ENCODE results near the gene CXCL13. TPM values are rescaled to one million over a fixed set of nuclear protein-coding genes. Genes with fewer than 3 reads are reported as not detected.
"Not testable (repeated sequence)": the region's sequence is repeated elsewhere in the genome, so short reads cannot be mapped to it uniquely, and the experiment has no call there.

Gene CXCL13
- total RNA-seq, 6 donors from 2014 or later, result 0.52 to 4.7 (median 0.76) TPM; not detected in 1

- 84 to 88% methylated on average over 7 of the region's 7 CpGs for WGBS, 2 donors
- no peak for ATAC-seq (ENCODE audit: low FRiP score in 2 of 2)
- TF ChIP-seq EP300 (IDR thresholded peaks at IDR 0.05) (no peak), CTCF (IDR thresholded peaks at IDR 0.05) (no peak), POLR2A (IDR thresholded peaks at IDR 0.05) (no peak), POLR2AphosphoS5 (IDR thresholded peaks at IDR 0.05) (no peak)
- Histone ChIP-seq H3K27me3 (no peaks in the 10 kb centered on the region), H3K27ac (no peak overlapping the region), H3K36me3 (no peaks in the 10 kb centered on the region), H3K4me3 (no peak overlapping the region), H3K4me1 (no peaks in the 10 kb centered on the region), H3K9me3 (no peaks in the 10 kb centered on the region)
- no peak for DNase-seq
Observed at GRCh38 chr4:77635246-77635645, 29.6 kb downstream of the CXCL13 start.

GRCh38 chr4:77635876-77636275 is 30.3 kb downstream of the CXCL13 start:
- WGBS, 2 donors, result 38 to 53% methylated on average over 2 to 4 of the region's 4 CpGs
- Histone ChIP-seq H3K4me3 (no peak overlapping the region), H3K9me3 (no peaks in the 10 kb centered on the region), H3K4me1 (no peaks in the 10 kb centered on the region), H3K27me3 (no peaks in the 10 kb centered on the region), H3K36me3 (no peaks in the 10 kb centered on the region), H3K27ac (no peak overlapping the region)
- ATAC-seq (ENCODE audit: low FRiP score in 2 of 2), result no peak
- DNase-seq, result no peak
- TF ChIP-seq CTCF (IDR thresholded peaks at IDR 0.05) (no peak), POLR2AphosphoS5 (IDR thresholded peaks at IDR 0.05) (no peak), EP300 (IDR thresholded peaks at IDR 0.05) (no peak), POLR2A (IDR thresholded peaks at IDR 0.05) (no peak)

GRCh38 chr4:77636902-77637301 is 31.3 kb downstream of the CXCL13 start:
- ATAC-seq (ENCODE audit: low FRiP score in 2 of 2) (no peak), DNase-seq (no peak)
- no peaks in the 10 kb centered on the region for H3K27me3 ChIP-seq
- H3K27ac ChIP-seq, result no peak overlapping the region
- 60 to 84% methylated on average over 3 of the region's 3 CpGs for WGBS, 2 donors
- no peaks in the 10 kb centered on the region for H3K36me3 ChIP-seq
- no peak overlapping the region for H3K4me3 ChIP-seq
- TF ChIP-seq POLR2AphosphoS5 (IDR thresholded peaks at IDR 0.05) (no peak), EP300 (IDR thresholded peaks at IDR 0.05) (no peak)
- H3K9me3 ChIP-seq, result no peaks in the 10 kb centered on the region
- no peaks in the 10 kb centered on the region for H3K4me1 ChIP-seq

- not testable (repeated sequence) for H3K4me1 ChIP-seq; H3K4me3 ChIP-seq; H3K27ac ChIP-seq; H3K36me3 ChIP-seq; DNase-seq; H3K27me3 ChIP-seq; ATAC-seq (ENCODE audit: low FRiP score in 2 of 2)
- peaks cover 0 to 12% (median 2%) of the 10 kb centered on the region in 4 donors for H3K9me3 ChIP-seq
- WGBS, 2 donors, result 90 to 95% methylated on average over 1 of the region's 1 CpG
Observed at GRCh38 chr4:77644069-77644468, 38.4 kb downstream of the CXCL13 start.

- peaks cover 0 to 6% (median 2%) of the 10 kb centered on the region in 4 donors for H3K9me3 ChIP-seq
- no peaks in the 10 kb centered on the region for H3K27me3 ChIP-seq
- 68 to 71% methylated on average over 1 of the region's 1 CpG for WGBS, 2 donors
- no peak overlapping the region for H3K4me3 ChIP-seq
- no peak for ATAC-seq (ENCODE audit: low FRiP score in 2 of 2)
- peaks cover 0 to 17% (median 0%) of the 10 kb centered on the region in 4 donors for H3K4me1 ChIP-seq
- no peak for TF ChIP-seq POLR2A (IDR thresholded peaks at IDR 0.05)
- no peak for TF ChIP-seq POLR2AphosphoS5 (IDR thresholded peaks at IDR 0.05)
- no peak for TF ChIP-seq EP300 (IDR thresholded peaks at IDR 0.05)
- no peak for TF ChIP-seq CTCF (IDR thresholded peaks at IDR 0.05)
- H3K27ac ChIP-seq, result no peak overlapping the region
- DNase-seq, result no peak
- H3K36me3 ChIP-seq, result no peaks in the 10 kb centered on the region
Observed at GRCh38 chr4:77650787-77651186, 45.2 kb downstream of the CXCL13 start.

GRCh38 chr4:77651820-77652219 is 46.2 kb downstream of the CXCL13 start:
- Histone ChIP-seq H3K36me3 (no peaks in the 10 kb centered on the region), H3K4me1 (peaks cover 0 to 17% (median 0%) of the 10 kb centered on the region in 4 donors), H3K27me3 (no peaks in the 10 kb centered on the region), H3K4me3 (no peak overlapping the region), H3K27ac (no peak overlapping the region), H3K9me3 (peaks cover 0 to under 1% (median 0%) of the 10 kb centered on the region in 4 donors)
- TF ChIP-seq EP300 (IDR thresholded peaks at IDR 0.05), result no peak
- TF ChIP-seq POLR2A (IDR thresholded peaks at IDR 0.05), result no peak
- TF ChIP-seq CTCF (IDR thresholded peaks at IDR 0.05), result no peak
- TF ChIP-seq POLR2AphosphoS5 (IDR thresholded peaks at IDR 0.05), result no peak
- no peak for ATAC-seq (ENCODE audit: low FRiP score in 2 of 2)
- DNase-seq, result no peak

Data from upper lobe of left lung (tissue), 6 donors.